ENCODE results near the gene CCT3.
"Not testable (repeated sequence)": the region's sequence is repeated elsewhere in the genome, so short reads cannot be mapped to it uniquely, and the experiment has no call there.

The CCT3 gene

GRCh38 chr1:156338180-156338976, at the start of gene CCT3, which contains the start of gene TSACC:
CCT3 (minus strand) TSS chr1:156338292; CDS start chr1:156338184, 108 bp downstream.
TSACC (plus strand) TSS chr1:156338526; CDS start chr1:156339758, 1,232 bp downstream.
- peak; percentile 100 for DNase-seq

GRCh38 chr1:156387870-156388173, 49.7 kb upstream of the CCT3 start:
- no peak for DNase-seq

DNA sequence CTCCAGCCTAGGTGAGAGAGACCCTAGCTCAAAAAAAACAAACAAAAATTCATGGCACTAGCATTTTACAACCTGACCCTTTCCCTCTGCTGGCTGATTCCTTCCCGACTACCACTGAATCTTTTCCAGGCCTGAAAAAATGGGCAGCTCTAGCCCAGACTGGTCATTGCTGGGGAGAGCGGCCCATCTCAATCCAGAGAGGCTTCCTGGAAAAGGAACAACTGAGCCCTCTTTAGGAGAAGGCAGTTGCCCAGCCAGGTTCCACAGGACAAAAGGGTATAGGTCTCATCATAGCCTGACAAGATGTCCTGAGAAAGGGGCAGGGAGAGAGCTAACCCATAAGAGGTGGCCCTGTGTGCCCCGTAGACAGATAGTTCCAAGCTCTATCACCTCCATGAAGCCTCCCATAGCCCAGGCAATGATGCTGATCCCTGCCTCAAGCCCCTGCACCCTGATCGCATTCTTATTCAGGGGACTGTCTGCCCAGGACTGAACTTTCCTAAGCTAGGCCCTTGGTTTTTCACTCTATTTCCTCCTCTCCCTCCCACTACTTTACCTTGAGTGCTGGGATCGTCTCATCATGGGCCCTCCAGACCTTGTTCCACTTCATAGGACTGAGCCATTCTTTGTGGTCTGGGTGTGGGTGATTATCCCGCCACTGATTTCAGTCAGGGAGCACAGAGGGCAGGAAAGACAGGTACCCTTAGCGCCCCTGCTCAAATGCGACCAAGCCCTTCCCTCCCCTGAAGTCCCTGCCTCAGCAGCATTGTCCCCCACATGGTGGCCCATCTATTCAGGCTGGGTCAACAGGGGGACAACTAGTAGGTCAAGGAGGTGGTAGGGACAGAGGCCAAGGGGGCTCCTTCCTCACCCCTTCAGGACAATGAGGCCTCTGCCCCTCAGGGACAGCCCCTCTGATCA, 49.1 kb upstream of the CCT3 start:
- DNase-seq: no peak

- no peak for DNase-seq
Observed at GRCh38 chr1:156386134-156386901, 48.2 kb upstream of the CCT3 start.

DNA sequence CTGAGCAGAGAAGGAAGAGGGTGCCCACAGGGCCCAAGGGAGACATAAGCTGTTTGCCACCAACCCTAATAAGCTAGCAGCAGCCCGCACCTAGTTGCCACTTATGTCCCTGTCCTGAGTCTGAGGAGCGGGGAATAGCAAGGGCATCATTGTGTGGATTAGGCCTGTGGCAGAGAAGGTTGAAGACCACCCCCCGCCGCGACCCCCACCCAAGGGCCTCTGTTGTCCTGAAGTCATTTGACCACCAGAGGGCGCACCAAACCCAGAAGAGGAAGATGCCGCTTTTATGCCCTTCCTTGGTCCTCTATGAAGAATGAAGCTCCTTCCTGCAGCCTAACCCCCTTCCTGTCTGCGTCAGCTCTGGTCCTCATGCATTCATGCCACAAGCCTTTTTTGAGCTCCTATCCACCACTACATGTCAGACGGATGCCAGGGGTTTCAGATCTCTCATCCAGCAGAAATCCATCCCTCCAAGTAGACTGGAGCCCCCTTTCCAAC, 47.5 kb upstream of the CCT3 start:
- DNase-seq: peak; percentile 69

DNA sequence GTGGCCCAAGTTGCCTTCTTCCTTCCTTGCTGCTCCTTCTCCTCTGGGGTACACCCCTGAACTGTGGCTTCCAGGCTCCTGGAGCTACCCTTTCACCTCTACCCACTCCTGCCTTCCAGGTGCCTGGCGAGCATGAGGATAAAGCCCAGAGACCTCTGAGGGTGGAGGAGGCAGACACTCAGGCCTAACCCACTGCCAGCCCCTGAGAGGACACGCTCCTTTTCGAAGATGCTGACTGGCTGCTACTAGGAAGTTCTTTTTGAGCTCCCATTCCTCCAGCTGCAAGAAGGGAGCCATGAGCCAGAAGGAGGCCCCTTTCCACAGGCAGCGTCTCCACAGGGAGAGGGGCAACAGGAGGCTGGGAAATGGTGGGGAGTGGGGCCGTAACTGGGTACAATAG, 46.6 kb upstream of the CCT3 start:
- DNase-seq: no peak

DNA sequence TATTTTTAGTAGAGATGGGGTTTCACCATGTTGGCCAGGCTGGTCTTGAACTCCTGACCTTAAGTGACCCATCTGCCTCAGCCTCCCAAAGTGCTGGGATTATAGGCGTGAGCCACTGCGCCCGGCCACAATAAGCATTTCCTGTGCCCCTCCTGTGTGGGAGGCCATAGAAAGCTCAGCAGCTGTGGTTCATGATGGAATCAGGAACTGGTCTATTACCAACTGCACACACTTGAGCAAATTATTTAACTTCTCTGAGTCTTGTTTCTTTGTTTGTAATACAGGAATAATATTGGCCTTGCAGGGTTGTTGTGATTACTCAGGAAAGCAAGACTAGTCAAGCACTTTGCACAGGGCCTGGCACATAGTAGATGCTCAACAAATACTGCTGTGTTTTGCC, 45.9 kb upstream of the CCT3 start:
- DNase-seq: no peak

DNA sequence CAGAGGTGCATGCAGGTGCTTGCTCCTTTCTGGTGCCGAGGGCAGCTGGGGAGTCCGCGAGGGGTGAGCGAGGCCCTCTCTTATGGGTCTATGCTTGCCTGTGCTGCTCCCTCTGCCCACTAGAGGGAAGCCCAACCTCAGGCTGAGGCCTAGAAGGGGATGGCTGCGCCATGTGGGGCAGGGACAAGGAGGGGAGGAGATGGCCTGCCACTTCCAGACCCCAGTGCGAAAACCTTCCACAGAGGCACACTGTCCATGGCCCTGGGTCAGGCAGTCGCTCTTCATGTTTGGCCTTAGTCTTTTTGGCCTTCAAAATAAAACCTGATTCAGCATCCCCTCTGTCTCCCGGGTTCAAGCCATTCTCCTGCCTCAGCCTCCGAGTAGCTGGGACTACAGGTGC, 44.9 kb upstream of the CCT3 start:
- DNase-seq: peak; percentile 43

DNA sequence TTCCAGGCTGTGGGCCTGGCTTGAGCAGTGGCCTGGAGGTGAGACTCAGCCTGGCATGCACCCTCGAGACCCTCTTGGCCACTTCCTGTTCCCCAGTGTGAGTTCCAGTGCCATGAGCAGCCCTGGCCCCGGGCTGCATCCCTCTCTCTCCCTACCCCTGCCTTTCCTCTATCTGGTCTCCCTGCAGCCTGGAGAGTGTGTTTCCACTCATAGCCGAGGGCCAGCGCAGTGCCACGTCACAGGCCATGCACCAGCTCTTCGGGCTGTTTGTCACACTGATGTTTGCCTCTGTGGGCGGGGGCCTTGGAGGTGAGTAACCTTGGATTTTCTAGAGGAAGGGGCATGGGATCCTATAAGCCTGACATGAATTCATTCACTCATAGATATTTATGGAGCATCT, 44.5 kb upstream of the CCT3 start:
- no peak for DNase-seq

- peak; percentile 50 for DNase-seq
Observed at GRCh38 chr1:156379420-156380165, 41.5 kb upstream of the CCT3 start.

DNA sequence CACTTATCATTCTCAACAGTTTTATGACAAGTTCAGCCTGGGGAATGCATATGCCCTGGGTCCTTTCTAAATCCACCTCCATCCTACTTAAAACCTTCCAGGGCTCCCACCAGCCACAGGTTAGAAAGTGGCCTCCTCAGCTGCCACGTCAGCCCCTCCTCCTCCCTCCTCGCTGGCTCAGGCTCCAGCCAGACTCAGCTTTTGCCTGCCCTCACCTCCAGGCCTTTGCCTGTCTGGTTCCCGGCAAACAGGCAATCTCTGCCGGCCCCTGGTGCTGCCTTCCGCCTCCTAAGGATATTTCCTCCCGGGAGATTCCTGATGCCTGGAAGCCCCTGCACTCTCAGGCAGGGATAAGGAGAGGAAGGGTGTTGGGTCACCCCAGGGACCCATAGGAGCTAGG, 40.5 kb upstream of the CCT3 start:
- no peak for DNase-seq

GRCh38 chr1:156376958-156377919, 39.1 kb upstream of the CCT3 start:
- DNase-seq: no peak

DNA sequence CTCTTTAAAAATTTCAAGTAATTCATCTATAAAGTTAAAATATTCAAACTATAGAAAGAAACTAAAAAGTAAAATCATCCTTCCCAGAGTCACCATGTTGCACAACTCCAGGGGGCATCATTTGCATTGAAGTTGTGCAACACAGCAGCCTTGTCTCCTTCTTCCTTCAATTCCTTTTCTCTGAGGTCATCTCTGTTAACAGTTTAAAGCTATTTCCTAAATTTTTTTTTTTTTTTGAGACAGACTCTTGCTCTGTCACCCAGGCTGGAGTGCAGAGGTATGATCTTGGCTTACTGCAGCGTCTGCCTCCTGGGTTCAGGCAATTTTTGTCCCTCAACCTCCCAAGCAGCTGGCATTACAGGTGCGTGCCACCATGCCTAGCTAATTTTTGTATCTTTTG, 38.1 kb upstream of the CCT3 start:
- DNase-seq: peak; percentile 38

GRCh38 chr1:156373546-156373945, 35.5 kb upstream of the CCT3 start:
- DNase-seq: no peak

DNA sequence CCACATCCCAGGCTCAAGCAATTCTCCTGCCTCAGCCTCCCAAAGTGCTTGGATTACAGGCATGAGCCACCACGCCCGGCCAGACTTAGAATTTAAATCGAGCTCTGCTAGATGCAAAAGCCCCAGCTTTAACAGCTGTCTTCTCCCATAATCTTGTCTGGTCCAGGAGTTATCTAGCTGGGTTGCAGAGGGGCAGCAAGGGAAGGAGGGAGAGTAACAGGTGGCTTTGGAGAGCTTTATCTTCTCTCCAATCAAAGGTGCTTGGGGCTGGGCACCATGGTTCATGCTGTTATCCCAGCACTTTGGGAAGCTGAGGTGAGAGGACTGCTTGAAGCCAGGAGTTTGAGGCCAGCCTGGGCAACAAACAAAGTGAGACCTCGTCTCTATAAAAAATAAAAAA, 34.8 kb upstream of the CCT3 start:
- no peak for DNase-seq

GRCh38 chr1:156372265-156372586, 34.1 kb upstream of the CCT3 start:
- DNase-seq: no peak

DNA sequence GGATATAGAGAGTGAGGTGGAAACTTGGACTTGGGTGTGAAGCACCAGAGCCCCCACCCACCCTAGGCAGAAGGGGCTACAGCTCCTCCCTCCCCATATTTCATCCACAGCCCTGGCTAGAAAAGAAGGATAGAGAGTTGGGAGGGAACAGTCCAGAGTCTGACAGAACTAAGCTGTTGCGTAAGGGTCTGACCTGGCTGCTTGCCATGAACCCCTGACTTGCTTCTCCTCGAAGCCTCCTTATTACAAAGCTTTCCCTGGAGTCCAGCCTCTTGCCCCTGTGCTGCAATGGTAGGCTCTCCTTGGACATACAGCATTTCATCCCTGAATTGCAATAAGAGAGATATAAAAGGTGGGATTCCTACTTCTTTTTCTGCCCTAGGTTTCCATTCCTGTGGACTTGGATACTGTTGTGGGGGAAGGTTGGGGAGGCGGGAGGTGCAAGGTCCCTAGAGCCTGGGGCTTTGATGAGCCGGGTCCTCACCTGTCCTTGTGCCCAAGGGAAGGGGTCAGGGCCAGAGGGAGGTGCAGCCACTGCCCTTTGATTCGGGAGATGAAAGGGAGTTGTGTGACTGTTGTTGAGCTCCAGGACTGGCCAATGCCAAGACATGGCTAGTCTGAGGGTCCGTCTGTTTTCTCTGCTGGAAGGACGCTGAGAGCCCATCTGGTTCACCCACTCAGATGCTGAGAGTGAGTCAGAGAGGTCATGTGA, 33.6 kb upstream of the CCT3 start:
- DNase-seq: peak; percentile 9

- not testable (repeated sequence) for DNase-seq
Observed at GRCh38 chr1:156369685-156370286, 31.7 kb upstream of the CCT3 start.

DNA sequence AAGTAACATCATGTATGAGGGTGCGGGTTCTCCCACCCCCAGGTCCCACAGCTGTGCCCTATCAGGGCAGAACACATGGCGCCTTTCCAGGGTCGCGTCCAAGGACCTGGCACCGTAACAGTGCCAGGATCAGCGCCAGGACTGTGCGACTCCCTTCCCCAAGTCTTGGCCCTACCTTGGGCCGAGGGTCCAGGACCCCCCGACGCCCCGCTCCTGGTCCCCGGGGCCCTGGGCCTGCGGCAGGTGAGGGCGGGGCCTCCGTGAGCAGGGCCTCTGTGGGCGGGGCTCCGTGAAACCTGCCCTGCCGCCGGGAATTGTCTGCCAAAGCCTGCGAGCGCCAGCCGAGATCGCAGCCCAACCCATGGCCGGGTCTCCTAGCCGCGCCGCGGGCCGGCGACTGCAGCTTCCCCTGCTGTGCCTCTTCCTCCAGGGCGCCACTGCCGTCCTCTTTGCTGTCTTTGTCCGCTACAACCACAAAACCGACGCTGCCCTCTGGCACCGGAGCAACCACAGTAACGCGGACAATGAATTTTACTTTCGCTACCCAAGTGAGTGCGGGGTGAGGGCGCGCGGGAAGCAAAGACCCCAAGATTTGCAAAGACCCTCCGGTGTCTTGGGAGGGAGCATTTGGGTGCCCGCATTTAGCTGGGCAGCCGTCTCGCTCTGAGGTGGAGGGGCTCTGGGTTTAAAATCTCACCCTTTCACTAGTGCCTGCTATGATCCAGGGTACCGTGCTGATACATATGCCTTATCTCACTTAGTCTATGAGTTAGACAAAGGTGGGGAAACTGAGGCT, 31.0 kb upstream of the CCT3 start, which contains the start of gene RHBG:
Gene RHBG, plus strand, starts transcription at position 323 of the 796 bp plus-strand sequence. Its CDS starts 39 bp downstream, at position 362.
- no peak for DNase-seq

Data from fibroblast of skin of right quadriceps (primary cell).